Natural killer cell (primary cell): ENCODE measurements around the gene CLIC1. TPM values are rescaled to one million over a fixed set of nuclear protein-coding genes. Genes with fewer than 3 reads are reported as not detected.

Source experiments
- ATAC-seq, 3 donors: fragments of 150-1000 bp in 2 of 3; fragments of 200-7000 bp in 1 of 3; cut with Tn5 transposase; 1 replicate in 1 of 3; 2 replicates in 2 of 3; pipeline ENCODE4 v1.10.0; 2021; ENCODE audit warnings: mild to moderate bottlenecking in 2 of 3, moderate library complexity in 2 of 3
- DNase-seq, 2 donors: peaks; one replicate each; pipeline versions ENCODE4 v3.0.0 to v3.0.0-alpha.2; 2013 to 2021; ENCODE audit warnings: mixed read lengths in 1 of 2
- H3K27ac ChIP-seq: one replicate; pipeline ENCODE4 v1.5.1; 2013; ENCODE audit warnings: mild to moderate bottlenecking, low read length
- H3K27me3 ChIP-seq: one replicate; pipeline ENCODE4 v1.6.1; 2013; ENCODE audit warnings: low read length; ENCODE audit not compliant: control insufficient read depth, insufficient read depth
- H3K36me3 ChIP-seq: one replicate; pipeline ENCODE4 v1.6.1; 2013; ENCODE audit warnings: low read length; ENCODE audit not compliant: control insufficient read depth, insufficient read depth
- H3K4me1 ChIP-seq: one replicate; pipeline ENCODE4 v1.6.1; 2013; ENCODE audit warnings: low read length; ENCODE audit not compliant: control insufficient read depth, insufficient read depth
- H3K4me3 ChIP-seq: one replicate; pipeline ENCODE4 v1.5.1; 2013; ENCODE audit warnings: low read length
- H3K9me3 ChIP-seq: one replicate; pipeline ENCODE4 v1.6.1; 2013; ENCODE audit warnings: low read length; ENCODE audit not compliant: control insufficient read depth, insufficient read depth
- H3K27ac Mint-ChIP-seq, 2 donors: one replicate each; pipeline ENCODE4 v1.8.0; 2022; ENCODE audit warnings: mild to moderate bottlenecking in 2 of 2, mixed read lengths in 2 of 2, moderate library complexity in 1 of 2
- H3K27me3 Mint-ChIP-seq, 2 donors: one replicate each; pipeline ENCODE4 v1.8.0; 2022; ENCODE audit warnings: low read depth in 2 of 2, mixed read lengths in 2 of 2
- H3K36me3 Mint-ChIP-seq: one replicate; pipeline ENCODE4 v1.8.0; 2022; ENCODE audit warnings: mixed read lengths
- H3K4me1 Mint-ChIP-seq, 2 donors: one replicate each; pipeline ENCODE4 v1.8.0; 2022; ENCODE audit warnings: mixed read lengths in 2 of 2
- H3K4me3 Mint-ChIP-seq: one replicate; pipeline ENCODE4 v1.8.0; 2022; ENCODE audit warnings: mild to moderate bottlenecking, moderate library complexity, mixed read lengths
- H3K9me3 Mint-ChIP-seq, 2 donors: one replicate each; pipeline ENCODE4 v1.8.0; 2022; ENCODE audit warnings: mixed read lengths in 2 of 2
- CTCF ChIP-seq: fragments of 200-600 bp; IDR thresholded peaks from one replicate; pipeline ENCODE4 v1.8.0; 2022; ENCODE audit warnings: antibody characterized with exemption
- WGBS: methylation state at CpG from one replicate; pipeline ENCODE4 v1.1.7; 2013; ENCODE audit warnings: missing lambda C conversion rate; ENCODE audit not compliant: insufficient coverage; 5-methylcytosine and 5-hydroxymethylcytosine counted together
- intact Hi-C: fragments of 100-400 bp; cut with micrococcal nuclease; formaldehyde crosslinking; loops from one replicate; pipeline ENCODE4 v1.14.2; 2022
- total RNA-seq, 4 donors: library from RNA; stranded (reverse); fragments of 120-200 nt in 1 of 4; gene quantifications; one replicate each; pipeline versions ENCODE4 v1.2.3 to v1.2.4, GENCODE V29; 2013 to 2022

The CLIC1 gene
- total RNA-seq, 3 donors from 2014 or later (not counting 1 experiment from before 2014, with no cell fraction given), result 348 to 363 (median 355) TPM

- H3K9me3 Mint-ChIP-seq, result no peaks in the 10 kb centered on the region
- Histone ChIP-seq H3K27ac (peak within 1 kb of the TSS; percentile 83), H3K36me3 (no peaks in the 10 kb centered on the region), H3K27me3 (no peaks in the 10 kb centered on the region), H3K4me3 (peak within 1 kb of the TSS; percentile 66), H3K9me3 (no peaks in the 10 kb centered on the region), H3K4me1 (peaks cover 44% of the 10 kb centered on the region)
- 0% methylated on average over 58 of the region's 58 CpGs for WGBS
- peak; percentile 95 to 97 for DNase-seq
- peak; percentile 74 to 95 (median 89) for ATAC-seq
- no peaks in the 10 kb centered on the region for H3K27me3 Mint-ChIP-seq
- intact Hi-C loops, result loop anchor here (2.0 to 10.0 kb wide), 6 partner anchors 58 to 195 kb away; partner anchors contain the start of genes ATP6V1G2, BAG6, DDX39B and GPANK1
- TF ChIP-seq CTCF, result no peak
- H3K27ac Mint-ChIP-seq, result peak within 1 kb of the TSS; percentile 91 to 99
- H3K4me1 Mint-ChIP-seq, result peaks cover 60 to 71% of the 10 kb centered on the region in 2 donors
- H3K4me3 Mint-ChIP-seq, result peak within 1 kb of the TSS; percentile 97
- no peaks in the 10 kb centered on the region for H3K36me3 Mint-ChIP-seq
Measured at GRCh38 chr6:31739639-31740396, 3.5 kb upstream of the CLIC1 start, which contains the start of gene MSH5. TSS of gene MSH5 (plus strand) at chr6:31740005. CDS start at chr6:31740467, 462 bp downstream.

GRCh38 chr6:31737991-31738979 lies 2.0 kb upstream of the CLIC1 start:
- peak overlapping the region; percentile 83 for H3K27ac ChIP-seq
- WGBS, result 2% methylated on average over 4 of the region's 6 CpGs
- H3K4me1 ChIP-seq, result peaks cover 59% of the 10 kb centered on the region
- no peaks in the 10 kb centered on the region for H3K9me3 Mint-ChIP-seq
- H3K36me3 ChIP-seq, result peaks cover 11% of the 10 kb centered on the region
- peak; percentile 58 to 92 for DNase-seq
- intact Hi-C loops, result loop anchor here (1.0 to 10.0 kb wide), 7 partner anchors 35 to 193 kb away; partner anchors contain the start of genes ABHD16A, ATP6V1G2, BAG6 and DDX39B
- peak overlapping the region; percentile 91 to 99 for H3K27ac Mint-ChIP-seq
- H3K36me3 Mint-ChIP-seq, result no peaks in the 10 kb centered on the region
- no peak for TF ChIP-seq CTCF
- H3K4me1 Mint-ChIP-seq, result peaks cover 66 to 85% of the 10 kb centered on the region in 2 donors
- H3K4me3 Mint-ChIP-seq, result peak overlapping the region; percentile 97
- H3K27me3 Mint-ChIP-seq, result no peaks in the 10 kb centered on the region
- H3K4me3 ChIP-seq, result peak overlapping the region; percentile 17
- peak; percentile 21 to 40 (median 40) for ATAC-seq
- H3K9me3 ChIP-seq, result no peaks in the 10 kb centered on the region
- no peaks in the 10 kb centered on the region for H3K27me3 ChIP-seq

GRCh38 chr6:31737315-31737990 lies 1.1 kb upstream of the CLIC1 start:
- TF ChIP-seq CTCF, result no peak
- 10% methylated on average over 7 of the region's 7 CpGs for WGBS
- H3K27me3 ChIP-seq, result no peaks in the 10 kb centered on the region
- Mint-ChIP-seq H3K4me3 (peak overlapping the region; percentile 97), H3K9me3 (no peaks in the 10 kb centered on the region), H3K27ac (peak overlapping the region; percentile 91 to 99), H3K27me3 (no peaks in the 10 kb centered on the region), H3K4me1 (peaks cover 70 to 88% of the 10 kb centered on the region in 2 donors), H3K36me3 (no peaks in the 10 kb centered on the region)
- peak in 1 of 2 donors; percentile 40 for DNase-seq
- peaks cover 63% of the 10 kb centered on the region for H3K4me1 ChIP-seq
- H3K4me3 ChIP-seq, result no peak overlapping the region
- H3K9me3 ChIP-seq, result no peaks in the 10 kb centered on the region
- peak overlapping the region; percentile 83 for H3K27ac ChIP-seq
- peaks cover 18% of the 10 kb centered on the region for H3K36me3 ChIP-seq
- no peak for ATAC-seq
- intact Hi-C loops, result loop anchor here (5.0 to 10.0 kb wide), 4 partner anchors 55 to 193 kb away; partner anchors contain the start of genes ATP6V1G2, BAG6, DDX39B and LY6G5C
